ENCODE data around the gene SCEL.

DNA sequence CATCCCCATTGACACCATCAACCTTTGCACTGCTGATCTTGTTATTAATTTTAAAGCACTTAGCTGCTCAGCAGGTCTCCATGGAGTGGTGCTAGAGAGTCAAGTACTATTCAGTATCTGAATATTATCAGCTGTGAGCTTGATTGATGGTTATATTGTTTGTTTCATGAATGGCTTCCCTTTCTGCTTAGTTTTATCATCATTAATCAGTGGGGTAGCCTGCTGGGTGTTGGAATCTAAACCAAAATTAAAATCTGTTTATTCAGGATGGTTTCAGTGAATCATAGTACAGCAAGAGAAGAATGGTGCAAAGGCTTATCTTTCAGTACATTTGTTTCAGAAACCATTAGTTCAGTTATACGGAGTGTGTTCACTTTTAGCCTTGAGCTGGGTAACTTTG lies 42.5 kb upstream of the SCEL start:
- TF ChIP-seq GTF2F1 (IDR thresholded peaks at IDR 0.05; ENCODE audit: borderline replicate concordance, low read depth, low read length) (no peak), HDAC6 (IDR thresholded peaks at IDR 0.05; ENCODE audit: low read depth, low read length) (no peak), EP300 (IDR thresholded peaks at IDR 0.05; ENCODE audit: borderline replicate concordance in 1 of 2, low read depth in 2 of 2, low read length in 2 of 2) (no peak), POLR2A (IDR thresholded peaks at IDR 0.05; ENCODE audit: control extremely low read depth in 1 of 2, low read depth in 2 of 2, low read length in 2 of 2) (no peak)
- TF ChIP-seq, protein P1, sequence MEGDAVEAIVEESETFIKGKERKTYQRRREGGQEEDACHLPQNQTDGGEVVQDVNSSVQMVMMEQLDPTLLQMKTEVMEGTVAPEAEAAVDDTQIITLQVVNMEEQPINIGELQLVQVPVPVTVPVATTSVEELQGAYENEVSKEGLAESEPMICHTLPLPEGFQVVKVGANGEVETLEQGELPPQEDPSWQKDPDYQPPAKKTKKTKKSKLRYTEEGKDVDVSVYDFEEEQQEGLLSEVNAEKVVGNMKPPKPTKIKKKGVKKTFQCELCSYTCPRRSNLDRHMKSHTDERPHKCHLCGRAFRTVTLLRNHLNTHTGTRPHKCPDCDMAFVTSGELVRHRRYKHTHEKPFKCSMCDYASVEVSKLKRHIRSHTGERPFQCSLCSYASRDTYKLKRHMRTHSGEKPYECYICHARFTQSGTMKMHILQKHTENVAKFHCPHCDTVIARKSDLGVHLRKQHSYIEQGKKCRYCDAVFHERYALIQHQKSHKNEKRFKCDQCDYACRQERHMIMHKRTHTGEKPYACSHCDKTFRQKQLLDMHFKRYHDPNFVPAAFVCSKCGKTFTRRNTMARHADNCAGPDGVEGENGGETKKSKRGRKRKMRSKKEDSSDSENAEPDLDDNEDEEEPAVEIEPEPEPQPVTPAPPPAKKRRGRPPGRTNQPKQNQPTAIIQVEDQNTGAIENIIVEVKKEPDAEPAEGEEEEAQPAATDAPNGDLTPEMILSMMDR (IDR thresholded peaks at IDR 0.05; ENCODE audit: control extremely low read depth in 1 of 3, insufficient read depth in 1 of 3, low read depth in 1 of 3, low read length in 3 of 3) = peak in 1 of 3 experiments; percentile 16; a peak in 1 of 4 replicates
